HepG2 (cell line): Measurements from ENCODE around the gene CTDNEP1. TPM values are rescaled to one million over a fixed set of nuclear protein-coding genes. Genes with fewer than 3 reads are reported as not detected.

Experiments used
- GZF1 ChIP-seq: sonication (generic); formaldehyde crosslinking; IDR thresholded peaks from 2 replicates; pipeline ENCODE4 v1.5.1; 2020; ENCODE audit warnings: mild to moderate bottlenecking, missing genetic modification reagents
- HHEX ChIP-seq: IDR thresholded peaks from 2 replicates; pipeline ENCODE4 v1.6.1; 2016; ENCODE audit warnings: control low read depth
- PITX1 ChIP-seq: sonication (generic); formaldehyde crosslinking; IDR thresholded peaks from 2 replicates; pipeline ENCODE4 v1.5.1; 2020; ENCODE audit warnings: mild to moderate bottlenecking, missing genetic modification reagents
- POGK ChIP-seq: sonication (generic); formaldehyde crosslinking; conservative IDR thresholded peaks from 2 replicates; pipeline ENCODE4 v1.8.0; 2022; ENCODE audit warnings: mild to moderate bottlenecking, moderate library complexity, missing genetic modification reagents
- SMAD9 ChIP-seq: sonication (generic); formaldehyde crosslinking; IDR thresholded peaks from 2 replicates; pipeline ENCODE4 v1.5.1; 2020; ENCODE audit warnings: mild to moderate bottlenecking, missing genetic modification reagents
- SRF ChIP-seq: IDR thresholded peaks from 2 replicates; pipeline ENCODE4 v1.6.1; 2011; ENCODE audit warnings: mild to moderate bottlenecking, low read depth, low read length, moderate library complexity
- SRSF1 ChIP-seq: fragments of 200-400 bp; formaldehyde crosslinking; optimal IDR thresholded peaks from 2 replicates; pipeline ENCODE3; 2017; ENCODE audit warnings: mild to moderate bottlenecking, low read depth, low read length, moderate library complexity
- TBX2 ChIP-seq: sonication (generic); formaldehyde crosslinking; IDR thresholded peaks from 2 replicates; pipeline ENCODE4 v1.5.0; 2020; ENCODE audit warnings: missing genetic modification reagents, mild to moderate bottlenecking, borderline replicate concordance
- TEAD2 ChIP-seq: sonication (generic); formaldehyde crosslinking; IDR thresholded peaks from 2 replicates; pipeline ENCODE4 v1.9.0; 2021; ENCODE audit warnings: missing genetic modification reagents
- ZBTB4 ChIP-seq: sonication (generic); formaldehyde crosslinking; IDR thresholded peaks from 2 replicates; pipeline ENCODE4 v1.4.0; 2020; ENCODE audit warnings: missing genetic modification reagents, mild to moderate bottlenecking, borderline replicate concordance
- ZBTB46 ChIP-seq: sonication (generic); formaldehyde crosslinking; IDR thresholded peaks from 2 replicates; pipeline ENCODE4 v1.4.0; 2020; ENCODE audit warnings: mild to moderate bottlenecking, missing genetic modification reagents, borderline replicate concordance
- ZIK1 ChIP-seq: sonication (generic); formaldehyde crosslinking; IDR thresholded peaks from 2 replicates; pipeline ENCODE4 v1.5.0; 2020; ENCODE audit warnings: mild to moderate bottlenecking, low read depth, missing genetic modification reagents, borderline replicate concordance
- ZNF576 ChIP-seq: sonication (generic); formaldehyde crosslinking; IDR thresholded peaks from 2 replicates; pipeline ENCODE4 v1.4.0; 2020; ENCODE audit warnings: mild to moderate bottlenecking, missing genetic modification reagents
- ZNF589 ChIP-seq: sonication (generic); formaldehyde crosslinking; conservative IDR thresholded peaks from 2 replicates; pipeline ENCODE4 v1.8.0; 2022; ENCODE audit warnings: mild to moderate bottlenecking, moderate library complexity, missing genetic modification reagents
- ZNF609 ChIP-seq: sonication (generic); formaldehyde crosslinking; IDR thresholded peaks from 2 replicates; pipeline ENCODE4 v1.4.0; 2020; ENCODE audit warnings: mild to moderate bottlenecking, missing genetic modification reagents, borderline replicate concordance
- ZNF720 ChIP-seq: sonication (generic); formaldehyde crosslinking; IDR thresholded peaks from 2 replicates; pipeline ENCODE4 v1.4.0; 2020; ENCODE audit warnings: missing genetic modification reagents
- polyA plus RNA-seq, 8 experiments: library from polyadenylated mRNA; depleted of rRNA in 3 of 8; stranded (reverse) in 7 of 8; unstranded in 1 of 8; fragments of >200 nt; fragmentation: Illumina TruSeq in 4 of 8; extraction: Trizol in 4 of 8; gene quantifications; 2 replicates each; pipeline versions ENCODE4 v1.2.1 to v1.2.3, GENCODE V29; 2011 to 2016; ENCODE audit warnings: low read depth in 4 of 8, missing spikeins in 1 of 8, mixed read lengths in 1 of 8; ENCODE audit not compliant: insufficient read depth in 1 of 8
- total RNA-seq, 5 experiments: library from RNA; depleted of rRNA; stranded (reverse); fragments of >200 nt; fragmentation: Illumina TruSeq; extraction: Trizol; gene quantifications; 2 replicates each; pipeline ENCODE4 v1.2.3, GENCODE V29; 2016; ENCODE audit warnings: low read depth in 1 of 5

CTDNEP1 gene
- total and polyA plus RNA-seq, 2 of the 13 experiments (the other 11 are each of a cell fraction or from before 2014, with no cell fraction given): 19.8 to 118 TPM

GRCh38 chr17:7239091-7240027 lies 12.2 kb downstream of the CTDNEP1 start, which contains the start of gene PHF23 (continued):
- TF ChIP-seq HHEX (CRISPR knock-in tag) (no peak), ZNF576 (CRISPR knock-in tag) (no peak), POGK (CRISPR knock-in tag) (peak; percentile 53), ZNF609 (CRISPR knock-in tag) (no peak), TEAD2 (no peak), ZNF720 (no peak), SMAD9 (CRISPR knock-in tag) (no peak), ZIK1 (CRISPR knock-in tag) (no peak), ZNF589 (CRISPR knock-in tag) (no peak), GZF1 (CRISPR knock-in tag) (no peak), SRF (no peak), ZBTB4 (CRISPR knock-in tag) (no peak), PITX1 (CRISPR knock-in tag) (peak; percentile 94), TBX2 (CRISPR knock-in tag) (no peak; the same call in 1 of the 2 replicates), ZBTB46 (CRISPR knock-in tag) (no peak), SRSF1 (peak; percentile 58)
